Right lung (tissue), 5 donors: Measurements from ENCODE around the gene ANKRD27. TPM values are rescaled to one million over a fixed set of nuclear protein-coding genes. Genes with fewer than 3 reads are reported as not detected.

Experiments used
- DNase-seq, 2 donors: peaks; one replicate each; pipeline ENCODE4 v3.0.0-alpha.2; 2013
- polyA plus RNA-seq, 5 donors: library from polyadenylated mRNA; unstranded; fragments of 120-200 nt; gene quantifications; one replicate each; pipeline versions ENCODE4 v1.2.1 to v1.2.3, GENCODE V29; 2013; ENCODE audit warnings: inconsistent platforms in 1 of 5, low replicate concordance in 1 of 5; ENCODE audit not compliant: insufficient read length in 5 of 5, insufficient read depth in 1 of 5

Gene ANKRD27
- polyA plus RNA-seq, 5 donors = 17.6 to 28.2 (median 20.6) TPM

- no peak for DNase-seq
Measured at GRCh38 chr19:32563761-32564160, 111.2 kb downstream of the ANKRD27 start.

GRCh38 chr19:32558607-32559228 lies 116.3 kb downstream of the ANKRD27 start:
- no peak for DNase-seq

- no peak for DNase-seq
Measured at GRCh38 chr19:32555786-32556185, 119.2 kb downstream of the ANKRD27 start.

GRCh38 chr19:32550666-32551065 lies 124.3 kb downstream of the ANKRD27 start:
- DNase-seq = no peak

Other genes with a start within 250 kb of the ANKRD27 start
- 100 to 1,000 TPM; 106 to 143 (median 131) TPM for gene PDCD5, start 94.0 kb downstream of the ANKRD27 start, polyA plus RNA-seq
- gene RGS9BP, start 668 bp upstream of the ANKRD27 start, polyA plus RNA-seq = under 1 TPM in 4 of 5 donors, not detected in 1; 0.07 to 0.13 (median 0.10) TPM
- gene NUDT19, start 16.6 kb upstream of the ANKRD27 start, polyA plus RNA-seq = 10 to 100 TPM in 3 of 5 donors, 1 to 10 TPM in 2; 7.8 to 11.6 (median 11.2) TPM
- gene TDRD12, start 44.6 kb upstream of the ANKRD27 start, polyA plus RNA-seq = under 1 TPM; 0.33 to 0.85 (median 0.60) TPM
- gene SLC7A9, start 194.6 kb upstream of the ANKRD27 start, polyA plus RNA-seq = 1 to 10 TPM in 2 of 5 donors, under 1 TPM in 3; 0.85 to 1.5 (median 0.97) TPM